SJSA1 (cell line): ENCODE measurements around the gene AP1B1. TPM values are rescaled to one million over a fixed set of nuclear protein-coding genes. Genes with fewer than 3 reads are reported as not detected.
"Not testable (repeated sequence)": the region's sequence is repeated elsewhere in the genome, so short reads cannot be mapped to it uniquely, and the experiment has no call there.

Experiments
- DNase-seq, 2 experiments: peaks; one replicate each; pipeline ENCODE4 v3.0.0-alpha.2; 2015 to 2020; ENCODE audit warnings: low spot score in 2 of 2, low read depth in 1 of 2
- H3K27ac ChIP-seq: fragments of 250-450 bp; sonication (Bioruptor Pico); 2 replicates; pipeline ENCODE4 v1.5.1; 2020; ENCODE audit warnings: mild to moderate bottlenecking, moderate library complexity
- H3K27me3 ChIP-seq: fragments of 250-450 bp; sonication (Bioruptor Pico); replicated peaks from 2 replicates; pipeline ENCODE4 v1.5.1; 2020; ENCODE audit warnings: mild to moderate bottlenecking, moderate library complexity
- H3K36me3 ChIP-seq: fragments of 250-450 bp; sonication (Bioruptor Pico); 2 replicates; pipeline ENCODE4 v1.5.1; 2020; ENCODE audit warnings: mild to moderate bottlenecking
- H3K4me1 ChIP-seq: fragments of 250-450 bp; sonication (Bioruptor Pico); replicated peaks from 2 replicates; pipeline ENCODE4 v1.6.1; 2021; ENCODE audit warnings: mild to moderate bottlenecking
- H3K4me3 ChIP-seq: fragments of 250-450 bp; sonication (Bioruptor Pico); 2 replicates; pipeline ENCODE4 v1.5.1; 2020; ENCODE audit warnings: mild to moderate bottlenecking
- H3K9me3 ChIP-seq: fragments of 250-450 bp; sonication (Bioruptor Pico); replicated peaks from 2 replicates; pipeline ENCODE4 v1.5.1; 2020; ENCODE audit warnings: mild to moderate bottlenecking
- total RNA-seq: library from RNA; depleted of rRNA; stranded (reverse); fragments of >200 nt; shearing (Covaris generic); gene quantifications from 2 replicates; pipeline ENCODE4 v1.2.3, GENCODE V29; 2014

AP1B1 gene
- total RNA-seq, 1 experiment from 2014 or later, result 70.2 TPM

GRCh38 chr22:29380032-29380781, 8.2 kb downstream of the AP1B1 start:
- Histone ChIP-seq H3K27me3 (no peaks in the 10 kb centered on the region), H3K9me3 (no peaks in the 10 kb centered on the region), H3K4me3 (no peak overlapping the region), H3K4me1 (peaks cover 9% of the 10 kb centered on the region; the same call in 1 of the 2 replicates), H3K36me3 (peaks cover 28% of the 10 kb centered on the region), H3K27ac (no peak overlapping the region)
- DNase-seq, result no peak

- peaks cover 35% of the 10 kb centered on the region for H3K36me3 ChIP-seq
- H3K27ac ChIP-seq, result no peak overlapping the region
- H3K4me3 ChIP-seq, result no peak overlapping the region
- no peaks in the 10 kb centered on the region for H3K9me3 ChIP-seq
- H3K4me1 ChIP-seq, result peaks cover 9% of the 10 kb centered on the region; the same call in 1 of the 2 replicates
- DNase-seq, result no peak
- no peaks in the 10 kb centered on the region for H3K27me3 ChIP-seq
These were observed 9.1 kb downstream of the AP1B1 start for GRCh38 chr22:29379258-29379657.

- H3K27ac ChIP-seq, result no peak overlapping the region
- no peaks in the 10 kb centered on the region for H3K27me3 ChIP-seq
- no peak for DNase-seq
- H3K4me1 ChIP-seq, result peaks cover 9% of the 10 kb centered on the region; the same call in 1 of the 2 replicates
- H3K36me3 ChIP-seq, result peaks cover 35% of the 10 kb centered on the region
- H3K4me3 ChIP-seq, result no peak overlapping the region
- H3K9me3 ChIP-seq, result no peaks in the 10 kb centered on the region
These were observed 10.4 kb downstream of the AP1B1 start for GRCh38 chr22:29377979-29378378.

GRCh38 chr22:29376705-29377104, 11.7 kb downstream of the AP1B1 start:
- peaks cover 32% of the 10 kb centered on the region for H3K36me3 ChIP-seq
- not testable (repeated sequence) for DNase-seq

GRCh38 chr22:29375398-29376076, 12.8 kb downstream of the AP1B1 start:
- H3K9me3 ChIP-seq, result no peaks in the 10 kb centered on the region
- H3K36me3 ChIP-seq, result peaks cover 36% of the 10 kb centered on the region
- H3K27me3 ChIP-seq, result no peaks in the 10 kb centered on the region
- no peak for DNase-seq
- H3K4me1 ChIP-seq, result peaks cover 6% of the 10 kb centered on the region; the same call in 1 of the 2 replicates
- no peak overlapping the region for H3K4me3 ChIP-seq
- no peak overlapping the region for H3K27ac ChIP-seq

More at GRCh38 chr22:29376705-29377104, 11.7 kb downstream of the AP1B1 start:
- not testable (repeated sequence) for H3K27ac ChIP-seq, H3K27me3 ChIP-seq, H3K4me1 ChIP-seq, H3K9me3 ChIP-seq, H3K4me3 ChIP-seq

GRCh38 chr22:29374806-29375205, 13.6 kb downstream of the AP1B1 start:
- not testable (repeated sequence) for H3K4me1 ChIP-seq, H3K9me3 ChIP-seq, H3K4me3 ChIP-seq, H3K27ac ChIP-seq, DNase-seq, H3K27me3 ChIP-seq
- peaks cover 39% of the 10 kb centered on the region for H3K36me3 ChIP-seq

GRCh38 chr22:29374401-29374800, 14.0 kb downstream of the AP1B1 start:
- Histone ChIP-seq H3K27me3 (no peaks in the 10 kb centered on the region), H3K4me1 (no peaks in the 10 kb centered on the region), H3K4me3 (no peak overlapping the region), H3K9me3 (no peaks in the 10 kb centered on the region), H3K27ac (no peak overlapping the region), H3K36me3 (peaks cover 38% of the 10 kb centered on the region)
- DNase-seq, result no peak

GRCh38 chr22:29370537-29370936, 17.8 kb downstream of the AP1B1 start:
- Histone ChIP-seq H3K9me3 (no peaks in the 10 kb centered on the region), H3K27me3 (no peaks in the 10 kb centered on the region), H3K27ac (no peak overlapping the region), H3K4me3 (no peak overlapping the region), H3K4me1 (no peaks in the 10 kb centered on the region), H3K36me3 (peaks cover 28% of the 10 kb centered on the region)
- no peak for DNase-seq

- H3K27me3 ChIP-seq, result no peaks in the 10 kb centered on the region
These were observed 18.9 kb downstream of the AP1B1 start for GRCh38 chr22:29369460-29369859.

GRCh38 chr22:29359469-29359868, 28.9 kb downstream of the AP1B1 start:
- Histone ChIP-seq H3K27me3 (no peaks in the 10 kb centered on the region), H3K9me3 (no peaks in the 10 kb centered on the region), H3K36me3 (peaks cover 34% of the 10 kb centered on the region), H3K27ac (no peak overlapping the region), H3K4me1 (no peaks in the 10 kb centered on the region), H3K4me3 (no peak overlapping the region)
- peak; percentile 41 to 68 for DNase-seq

More at GRCh38 chr22:29369460-29369859, 18.9 kb downstream of the AP1B1 start:
- H3K9me3 ChIP-seq, result no peaks in the 10 kb centered on the region
- no peak overlapping the region for H3K27ac ChIP-seq
- DNase-seq, result no peak
- no peaks in the 10 kb centered on the region for H3K4me1 ChIP-seq
- H3K4me3 ChIP-seq, result no peak overlapping the region
- H3K36me3 ChIP-seq, result peaks cover 22% of the 10 kb centered on the region

- H3K27me3 ChIP-seq, H3K4me3 ChIP-seq, H3K4me1 ChIP-seq, DNase-seq, H3K27ac ChIP-seq, H3K9me3 ChIP-seq: not testable (repeated sequence)
- H3K36me3 ChIP-seq, result peaks cover 47% of the 10 kb centered on the region
These were observed 31.0 kb downstream of the AP1B1 start for GRCh38 chr22:29357193-29357890.

- DNase-seq, result no peak
- Histone ChIP-seq H3K9me3 (no peaks in the 10 kb centered on the region), H3K4me1 (no peaks in the 10 kb centered on the region), H3K4me3 (no peak overlapping the region), H3K27ac (no peak overlapping the region), H3K36me3 (peaks cover 71% of the 10 kb centered on the region), H3K27me3 (no peaks in the 10 kb centered on the region)
These were observed 34.5 kb downstream of the AP1B1 start for GRCh38 chr22:29353860-29354259.

GRCh38 chr22:29353286-29353685, 35.1 kb downstream of the AP1B1 start:
- Histone ChIP-seq H3K27ac (no peak overlapping the region), H3K4me1 (no peaks in the 10 kb centered on the region), H3K9me3 (no peaks in the 10 kb centered on the region), H3K27me3 (no peaks in the 10 kb centered on the region), H3K36me3 (peaks cover 71% of the 10 kb centered on the region), H3K4me3 (no peak overlapping the region)
- DNase-seq, result no peak

- H3K27ac ChIP-seq, result no peak overlapping the region
- no peaks in the 10 kb centered on the region for H3K9me3 ChIP-seq
- DNase-seq, result no peak
- no peak overlapping the region for H3K4me3 ChIP-seq
- no peaks in the 10 kb centered on the region for H3K27me3 ChIP-seq
- no peaks in the 10 kb centered on the region for H3K4me1 ChIP-seq
- H3K36me3 ChIP-seq, result peaks cover 71% of the 10 kb centered on the region
These were observed 35.6 kb downstream of the AP1B1 start for GRCh38 chr22:29352778-29353177.
